HCT116 (cell line): ENCODE data around the gene GNG4. TPM values are rescaled to one million over a fixed set of nuclear protein-coding genes. Genes with fewer than 3 reads are reported as not detected.

Source experiments
- ATAC-seq: fragments of 200-7000 bp; cut with Tn5 transposase; 2 replicates; pipeline ENCODE4 v1.9.1; 2020; ENCODE audit warnings: mild to moderate bottlenecking, moderate library complexity
- BruUV-seq: library from RNA; stranded (reverse); fragments of 400-500 nt; replicated peaks from 2 replicates; lab custom pipeline; 2021; lab: Mats Ljungman, UMichigan
- CTCF ChIA-PET: fragments of 300-600 bp; sonication (Branson Sonifier 250); formaldehyde crosslinking; loops from one replicate; lab custom pipeline; 2021; ENCODE audit warnings: antibody characterized with exemption; lab: Charles Lee
- POLR2A ChIA-PET: fragments of 300-600, 350-600 bp; sonication (Branson Sonifier 250); formaldehyde crosslinking; loops from one replicate; lab custom pipeline; 2021; ENCODE audit warnings: antibody characterized with exemption; lab: Charles Lee
- RAD21 ChIA-PET, 2 experiments: fragments of 300-600 bp; sonication (Branson Sonifier 250); formaldehyde crosslinking; loops; one replicate each; lab custom pipeline; 2023; ENCODE audit warnings: low total read pairs in 2 of 2; ENCODE audit not compliant: uncharacterized antibody in 2 of 2, unreplicated experiment in 2 of 2, low non-redundant PET in 1 of 2; lab: Charles Lee
- DNase-seq: peaks from one replicate; pipeline ENCODE4 v3.0.0-alpha.2; 2010; ENCODE audit warnings: low read depth, low spot score
- H2AFZ ChIP-seq: fragments of 200-600 bp; shearing (Covaris generic), sonication (generic); 2 replicates; pipeline ENCODE4 v1.6.1; 2017; ENCODE audit warnings: low read depth, mixed run types, mixed read lengths, antibody characterized with exemption, low read length; ENCODE audit not compliant: poor library complexity, severe bottlenecking
- H3K27ac ChIP-seq: 2 replicates; pipeline ENCODE4 v1.5.1; 2012; ENCODE audit warnings: low read depth, low read length
- H3K27me3 ChIP-seq: fragments of 200-600 bp; sonication (generic); 2 replicates; pipeline ENCODE4 v1.6.1; 2016; ENCODE audit warnings: mixed run types, low read length, mixed read lengths; ENCODE audit not compliant: insufficient read depth
- H3K36me3 ChIP-seq, 2 experiments: fragments of 200-500 bp in 1 of 2; fragments of 200-600 bp in 1 of 2; sonication (Bioruptor generic) in 1 of 2; sonication (generic) in 1 of 2; 2 replicates each; pipeline versions ENCODE4 v1.5.1 to v1.6.1; 2014 to 2016; ENCODE audit warnings: low read length in 2 of 2, inconsistent platforms in 1 of 2, mixed read lengths in 1 of 2, mixed run types in 1 of 2; ENCODE audit not compliant: insufficient read depth in 2 of 2, control insufficient read depth in 1 of 2
- H3K4me1 ChIP-seq, 2 experiments: fragments of 200-600 bp in 1 of 2; sonication (generic) in 1 of 2; 2 replicates each; pipeline versions ENCODE4 v1.5.1 to v1.6.1; 2012 to 2017; ENCODE audit warnings: low read length in 2 of 2, inconsistent platforms in 1 of 2, mild to moderate bottlenecking in 1 of 2, mixed read lengths in 1 of 2, mixed run types in 1 of 2, moderate library complexity in 1 of 2; ENCODE audit not compliant: insufficient read depth in 2 of 2, control insufficient read depth in 1 of 2
- H3K4me2 ChIP-seq: fragments of 200-600 bp; sonication (generic); 2 replicates; pipeline ENCODE4 v1.6.1; 2017; ENCODE audit warnings: mixed run types, low read length, mixed read lengths
- H3K4me3 ChIP-seq, 2 experiments: fragments of 200-600 bp in 1 of 2; sonication (generic) in 1 of 2; replicated peaks in 1 of 2; 2 replicates each; pipeline ENCODE4 v1.5.1; 2011 to 2016; ENCODE audit warnings: low read length in 2 of 2, control low read depth in 1 of 2, low read depth in 1 of 2, mild to moderate bottlenecking in 1 of 2, mixed read lengths in 1 of 2, mixed run types in 1 of 2
- H3K79me2 ChIP-seq: fragments of 200-600 bp; sonication (generic); 2 replicates; pipeline ENCODE4 v1.6.1; 2017; ENCODE audit warnings: mild to moderate bottlenecking, mixed run types, low read length, moderate library complexity, mixed read lengths; ENCODE audit not compliant: insufficient read depth
- H3K9ac ChIP-seq: fragments of 200-600 bp; sonication (generic); 2 replicates; pipeline ENCODE4 v1.6.1; 2016; ENCODE audit warnings: low read length, mixed read lengths
- H3K9me2 ChIP-seq: fragments of 200-600 bp; sonication (generic), shearing (Covaris generic); 2 replicates; pipeline ENCODE4 v1.6.1; 2017; ENCODE audit warnings: mixed run types, mild to moderate bottlenecking, moderate library complexity; ENCODE audit not compliant: insufficient read depth
- H3K9me3 ChIP-seq, 2 experiments: fragments of 200-500 bp in 1 of 2; fragments of 200-600 bp in 1 of 2; sonication (Bioruptor generic) in 1 of 2; sonication (generic) in 1 of 2; 2 replicates each; pipeline ENCODE4 v1.6.1; 2014 to 2017; ENCODE audit warnings: low read length in 2 of 2, mixed read lengths in 2 of 2, inconsistent platforms in 1 of 2, low read depth in 1 of 2, mild to moderate bottlenecking in 1 of 2, mixed run types in 1 of 2, moderate library complexity in 1 of 2; ENCODE audit not compliant: control insufficient read depth in 1 of 2, insufficient read depth in 1 of 2
- H4K20me1 ChIP-seq: fragments of 200-600 bp; sonication (generic), shearing (Covaris generic); 2 replicates; pipeline ENCODE4 v1.6.1; 2017; ENCODE audit warnings: mixed run types, mild to moderate bottlenecking, moderate library complexity; ENCODE audit not compliant: insufficient read depth
- CBX3 ChIP-seq: IDR thresholded peaks from 2 replicates; pipeline ENCODE4 v1.6.1; 2012; ENCODE audit warnings: low read depth
- CTCF ChIP-seq, 3 experiments: fragments of 200-600 bp in 1 of 3; sonication (generic) in 1 of 3; IDR thresholded peaks in 2 of 3; conservative IDR thresholded peaks in 1 of 3; 2 replicates each; pipeline ENCODE4 v1.5.1; 2012 to 2017; ENCODE audit warnings: low read depth in 2 of 3, low read length in 2 of 3, antibody characterized with exemption in 1 of 3, borderline replicate concordance in 1 of 3, control low read depth in 1 of 3, mild to moderate bottlenecking in 1 of 3, mixed read lengths in 1 of 3, mixed run types in 1 of 3, moderate library complexity in 1 of 3; ENCODE audit not compliant: insufficient read depth in 1 of 3
- ELF1 ChIP-seq: IDR thresholded peaks from 2 replicates; pipeline ENCODE4 v1.6.1; 2012; ENCODE audit warnings: low read depth, borderline replicate concordance
- FOSL1 ChIP-seq: IDR thresholded peaks from 2 replicates; pipeline ENCODE4 v1.6.1; 2012; ENCODE audit warnings: low read depth
- POLR2A ChIP-seq: IDR thresholded peaks from 2 replicates; pipeline ENCODE4 v1.7.0; 2011; ENCODE audit warnings: borderline replicate concordance; ENCODE audit not compliant: insufficient read depth, insufficient read length; ENCODE audit errors: extremely low read depth
- RAD21 ChIP-seq: IDR thresholded peaks from 2 replicates; pipeline ENCODE4 v1.6.1; 2012; ENCODE audit warnings: low read depth, mild to moderate bottlenecking
- REST ChIP-seq: IDR thresholded peaks from 2 replicates; pipeline ENCODE4 v1.6.1; 2012; ENCODE audit warnings: low read depth
- SP1 ChIP-seq: IDR thresholded peaks from 2 replicates; pipeline ENCODE4 v1.6.1; 2012; ENCODE audit warnings: low read depth
- SRF ChIP-seq: IDR thresholded peaks from 2 replicates; pipeline ENCODE4 v1.6.1; 2012; ENCODE audit warnings: low read depth
- YY1 ChIP-seq: IDR thresholded peaks from 2 replicates; pipeline ENCODE4 v1.6.1; 2011; ENCODE audit warnings: low read length, low read depth, moderate library complexity, mild to moderate bottlenecking; ENCODE audit not compliant: insufficient replicate concordance; ENCODE audit errors: extremely low read depth
- ZFX ChIP-seq: fragments of 450-650 bp; IDR thresholded peaks from 2 replicates; pipeline ENCODE4 v1.6.1; 2017
- ZNF274 ChIP-seq: fragments of 200-500 bp; sonication (Bioruptor generic); IDR thresholded peaks from 2 replicates; pipeline ENCODE4 v1.6.1; 2014; ENCODE audit warnings: mild to moderate bottlenecking, low read depth, low read length, inconsistent platforms
- intact Hi-C: fragments of 100-400 bp; cut with micrococcal nuclease; formaldehyde crosslinking; loops from 2 replicates; pipeline ENCODE4 v1.10.0; 2022
- total RNA-seq: library from RNA; stranded (reverse); gene quantifications from one replicate; pipeline ENCODE4 v1.2.1, GENCODE V29; 2021; ENCODE audit not compliant: unreplicated experiment

Gene GNG4
- total RNA-seq, 1 experiment from 2014 or later = 10.6 TPM

GRCh38 chr1:235553112-235553551 is 96.5 kb downstream of the GNG4 start (continued):
- TF ChIP-seq FOSL1 = no peak

GRCh38 chr1:235552146-235552716 is 97.4 kb downstream of the GNG4 start:
- no TSS peak for BruUV-seq
- H3K9me2 ChIP-seq = no peaks in the 10 kb centered on the region
- no peak overlapping the region for H3K4me2 ChIP-seq
- no peak for DNase-seq
- H3K9ac ChIP-seq = no peak overlapping the region
- H2AFZ ChIP-seq = no peak overlapping the region
- POLR2A ChIA-PET = no interaction called here
- intact Hi-C loops = no loop called here
- no peak for TF ChIP-seq ZNF274
- no peak for TF ChIP-seq SRF
- no peak for TF ChIP-seq SP1
- TF ChIP-seq, all 23 proteins: peak for 0
- no peak for ATAC-seq
- Histone ChIP-seq H3K4me1 (no peaks in the 10 kb centered on the region), H3K27me3 (no peaks in the 10 kb centered on the region), H3K4me3 (no peak overlapping the region), H3K79me2 (no peaks in the 10 kb centered on the region), H3K36me3 (no peaks in the 10 kb centered on the region), H3K9me3 (no peaks in the 10 kb centered on the region), H4K20me1 (no peaks in the 10 kb centered on the region), H3K27ac (no peak overlapping the region)
- ChIA-PET CTCF (no interaction called here), RAD21 (no interaction called here)

GRCh38 chr1:235549351-235550139 is 100.0 kb downstream of the GNG4 start:
- POLR2A ChIA-PET = no interaction called here
- H2AFZ ChIP-seq = no peak overlapping the region
- H3K27ac ChIP-seq = no peak overlapping the region
- intact Hi-C loops = no loop called here
- no peaks in the 10 kb centered on the region for H3K79me2 ChIP-seq
- H3K9ac ChIP-seq = no peak overlapping the region
- no peak overlapping the region for H3K4me2 ChIP-seq
- H3K4me1 ChIP-seq = no peaks in the 10 kb centered on the region
- H3K36me3 ChIP-seq = no peaks in the 10 kb centered on the region
- DNase-seq = no peak
- no peaks in the 10 kb centered on the region for H3K9me3 ChIP-seq
- H3K4me3 ChIP-seq = no peak overlapping the region
- no peak for ATAC-seq
- H3K27me3 ChIP-seq = no peaks in the 10 kb centered on the region
- CTCF ChIA-PET = interaction anchor here (1.4 kb wide), 1 partner anchor 34 kb away, joined by 3 read pairs; no protein-coding TSS in a partner anchor
- H3K9me2 ChIP-seq = no peaks in the 10 kb centered on the region
- RAD21 ChIA-PET = no interaction called here
- no peaks in the 10 kb centered on the region for H4K20me1 ChIP-seq
- BruUV-seq = no TSS peak
- TF ChIP-seq POLR2A (no peak), ZFX (no peak), YY1 (no peak), REST (no peak), CBX3 (no peak), RAD21 (no peak), SP1 (no peak), ELF1 (no peak), CTCF (IDR thresholded peaks at IDR 0.05 in 2 of 3, conservative IDR thresholded peaks at IDR 0.05 in 1 of 3; ENCODE audit: borderline replicate concordance in 1 of 3, insufficient read depth in 1 of 3, low read depth in 2 of 3, low read length in 2 of 3) (no peak)
